ENCODE results near the gene CEND1.

The CEND1 gene

GRCh38 chr11:827146-827896 lies 37.4 kb upstream of the CEND1 start:
- no peak for DNase-seq (ENCODE audit: low spot score)

- DNase-seq (ENCODE audit: low spot score), result no peak
Observed at GRCh38 chr11:826836-827145, 36.9 kb upstream of the CEND1 start.

GRCh38 chr11:826227-826621 lies 36.3 kb upstream of the CEND1 start:
- DNase-seq (ENCODE audit: low spot score), result no peak

GRCh38 chr11:825366-826226 lies 35.7 kb upstream of the CEND1 start:
- DNase-seq (ENCODE audit: low spot score), result no peak

- no peak for DNase-seq (ENCODE audit: low spot score)
Observed at GRCh38 chr11:824942-825341, 35.1 kb upstream of the CEND1 start.

- DNase-seq (ENCODE audit: low spot score), result no peak
Observed at GRCh38 chr11:824292-824880, 34.5 kb upstream of the CEND1 start.

- DNase-seq (ENCODE audit: low spot score), result no peak
Observed at GRCh38 chr11:823441-824291, 33.8 kb upstream of the CEND1 start.

- DNase-seq (ENCODE audit: low spot score), result no peak
Observed at GRCh38 chr11:821512-822371, 31.9 kb upstream of the CEND1 start.

GRCh38 chr11:820655-821511 lies 31.0 kb upstream of the CEND1 start:
- DNase-seq (ENCODE audit: low spot score), result no peak

GRCh38 chr11:819943-820649 lies 30.2 kb upstream of the CEND1 start:
- DNase-seq (ENCODE audit: low spot score), result peak; percentile 95

- DNase-seq (ENCODE audit: low spot score), result peak; percentile 90
Observed at GRCh38 chr11:819129-819931, 29.4 kb upstream of the CEND1 start.

- DNase-seq (ENCODE audit: low spot score), result no peak
Observed at GRCh38 chr11:818396-819128, 28.7 kb upstream of the CEND1 start, which contains the start of gene PNPLA2. Gene PNPLA2, plus strand, starts transcription at chr11:818914. Its CDS starts 805 bp downstream, at chr11:819719.

GRCh38 chr11:816433-816779 lies 26.5 kb upstream of the CEND1 start:
- no peak for DNase-seq (ENCODE audit: low spot score)

GRCh38 chr11:815675-816432 lies 26.0 kb upstream of the CEND1 start:
- DNase-seq (ENCODE audit: low spot score), result no peak

- DNase-seq (ENCODE audit: low spot score), result no peak
Observed at GRCh38 chr11:813456-814096, 23.7 kb upstream of the CEND1 start.

GRCh38 chr11:813072-813455 lies 23.2 kb upstream of the CEND1 start:
- DNase-seq (ENCODE audit: low spot score), result no peak

GRCh38 chr11:812390-812789 lies 22.5 kb upstream of the CEND1 start:
- DNase-seq (ENCODE audit: low spot score), result no peak
